ENCODE data around the gene SMURF2.

DNA sequence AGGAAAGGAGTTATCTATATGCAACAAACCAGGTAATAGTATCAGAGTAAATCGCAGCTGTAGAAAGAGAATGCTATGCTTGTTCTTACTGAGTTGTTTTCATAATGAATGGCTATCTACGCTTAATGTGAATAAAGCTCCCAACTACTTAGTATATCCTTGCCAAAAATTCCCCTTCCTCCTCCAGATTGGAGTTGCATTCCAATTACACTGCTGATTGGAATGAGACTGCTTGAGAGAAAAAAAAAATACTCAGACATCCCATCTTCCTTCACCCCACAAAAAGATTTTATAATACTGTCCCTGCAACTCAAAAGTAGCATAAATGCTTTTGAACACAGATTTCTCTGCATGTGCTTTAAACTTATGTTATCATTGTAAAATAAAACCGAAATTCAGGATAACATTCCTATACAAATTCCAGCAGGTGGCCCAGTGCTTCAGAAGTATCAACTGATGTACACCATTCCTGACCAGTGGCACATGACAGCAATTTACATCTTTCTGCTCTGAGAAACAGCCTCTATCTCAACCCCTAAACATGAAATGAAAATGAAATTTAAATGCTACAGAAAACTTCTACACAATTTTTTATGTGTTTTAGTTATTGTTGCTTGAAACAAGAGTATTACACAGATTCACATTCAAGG is 47.0 kb downstream of the SMURF2 start:
- TF ChIP-seq, protein P1, sequence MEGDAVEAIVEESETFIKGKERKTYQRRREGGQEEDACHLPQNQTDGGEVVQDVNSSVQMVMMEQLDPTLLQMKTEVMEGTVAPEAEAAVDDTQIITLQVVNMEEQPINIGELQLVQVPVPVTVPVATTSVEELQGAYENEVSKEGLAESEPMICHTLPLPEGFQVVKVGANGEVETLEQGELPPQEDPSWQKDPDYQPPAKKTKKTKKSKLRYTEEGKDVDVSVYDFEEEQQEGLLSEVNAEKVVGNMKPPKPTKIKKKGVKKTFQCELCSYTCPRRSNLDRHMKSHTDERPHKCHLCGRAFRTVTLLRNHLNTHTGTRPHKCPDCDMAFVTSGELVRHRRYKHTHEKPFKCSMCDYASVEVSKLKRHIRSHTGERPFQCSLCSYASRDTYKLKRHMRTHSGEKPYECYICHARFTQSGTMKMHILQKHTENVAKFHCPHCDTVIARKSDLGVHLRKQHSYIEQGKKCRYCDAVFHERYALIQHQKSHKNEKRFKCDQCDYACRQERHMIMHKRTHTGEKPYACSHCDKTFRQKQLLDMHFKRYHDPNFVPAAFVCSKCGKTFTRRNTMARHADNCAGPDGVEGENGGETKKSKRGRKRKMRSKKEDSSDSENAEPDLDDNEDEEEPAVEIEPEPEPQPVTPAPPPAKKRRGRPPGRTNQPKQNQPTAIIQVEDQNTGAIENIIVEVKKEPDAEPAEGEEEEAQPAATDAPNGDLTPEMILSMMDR (IDR thresholded peaks at IDR 0.05): no peak
- no peak for TF ChIP-seq POLR2A (IDR thresholded peaks at IDR 0.05)

Measured in uterus (tissue), 2 donors.